ENCODE data around the gene SETBP1. TPM values are rescaled to one million over a fixed set of nuclear protein-coding genes. Genes with fewer than 3 reads are reported as not detected.

Gene SETBP1
- total and polyA plus RNA-seq, 2 of the 4 experiments (the other 2 are of a cell fraction) = 0.19 to 0.36 TPM

- dilution Hi-C loops (cut with HindIII; ENCODE audit: low sequenced_read_pairs, unreplicated experiment) = no loop called here
- no peak for ATAC-seq (ENCODE audit: low read depth)
Measured at GRCh38 chr18:44968336-44968735, 287.6 kb downstream of the SETBP1 start.

More at GRCh38 chr18:44968336-44968735, 287.6 kb downstream of the SETBP1 start:
- DNase-seq = no peak
- no peaks in the 10 kb centered on the region for H3K9me3 ChIP-seq (ENCODE audit: control insufficient read depth, insufficient read depth, low read length)
- no peak overlapping the region for H2BK5ac ChIP-seq (ENCODE audit: low read depth, low read length, poor library complexity, severe bottlenecking)
- intact Hi-C loops (cut with micrococcal nuclease) (no loop called here), in situ Hi-C loops (cut with MboI; ENCODE audit: low sequenced_read_pairs) (no loop called here)
- TF ChIP-seq RFX5 (IDR thresholded peaks at IDR 0.05; ENCODE audit: low read depth, low read length) (no peak), CTCF (conservative IDR thresholded peaks at IDR 0.05; ENCODE audit: low read depth, low read length) (no peak)
- H3K14ac ChIP-seq (replicated peaks; ENCODE audit: low read depth, low read length) = no peak overlapping the region
- H3K36me3 ChIP-seq (ENCODE audit: control insufficient read depth, insufficient read depth, low read length) = no peaks in the 10 kb centered on the region
- no peak overlapping the region for H2AK5ac ChIP-seq (ENCODE audit: low read depth, low read length)
- H2AK9ac ChIP-seq (replicated peaks; ENCODE audit: low read depth, low read length, poor library complexity) = no peak overlapping the region
- H3K56ac ChIP-seq (ENCODE audit: extremely low read depth, insufficient read depth, low read length) = no peak overlapping the region
- H2BK120ac ChIP-seq (ENCODE audit: low read depth, low read length) = no peak overlapping the region
- no peak overlapping the region for H2AFZ ChIP-seq (replicated peaks; ENCODE audit: low read length, poor library complexity)
- H3K27ac ChIP-seq (ENCODE audit: insufficient read depth, low read length) = no peak overlapping the region
- H3K4me1 ChIP-seq (ENCODE audit: control insufficient read depth, insufficient read depth, low read length) = no peaks in the 10 kb centered on the region
- ChIA-PET CTCF (no interaction called here), POLR2A (ENCODE audit: unreplicated experiment) (no interaction called here)
- H3K18ac ChIP-seq (ENCODE audit: low read depth, low read length) = no peak overlapping the region
- no peak overlapping the region for H4K5ac ChIP-seq (ENCODE audit: low read depth, low read length)
- H3K4me3 ChIP-seq (ENCODE audit: insufficient read depth, low read depth, low read length) = no peak overlapping the region
- H2BK15ac ChIP-seq (ENCODE audit: low read depth, low read length) = no peak overlapping the region
- no peak overlapping the region for H3K9ac ChIP-seq (ENCODE audit: low read depth, low read length)
- H3K27me3 ChIP-seq (ENCODE audit: control insufficient read depth, insufficient read depth, low read length) = no peaks in the 10 kb centered on the region
- H4K20me1 ChIP-seq (ENCODE audit: insufficient read depth, low read length) = no peaks in the 10 kb centered on the region
- no peak overlapping the region for H2BK20ac ChIP-seq (ENCODE audit: low read depth, low read length)
- WGBS, 2 experiments (ENCODE audit: extremely low coverage in 2 of 2, insufficient read length in 1 of 2) = no CpG with 5 or more reads among the region's 2 CpGs
- no peak overlapping the region for H3K4ac ChIP-seq (ENCODE audit: low read depth, low read length)
- no peak overlapping the region for H3K23ac ChIP-seq (ENCODE audit: low read depth, low read length)
- no TSS peak for BruUV-seq (replicated peaks)
- no peak overlapping the region for H4K91ac ChIP-seq (ENCODE audit: insufficient read depth, low read depth, low read length)
- H3K4me2 ChIP-seq (ENCODE audit: low read depth, low read length) = no peak overlapping the region
- no peaks in the 10 kb centered on the region for H3K79me1 ChIP-seq (ENCODE audit: low read depth in 1 of 2, low read length in 2 of 2)
- no peaks in the 10 kb centered on the region for H3K9me1 ChIP-seq (ENCODE audit: insufficient read depth, low read length)
- H4K8ac ChIP-seq (ENCODE audit: low read depth in 2 of 2, low read length in 2 of 2) = no peak overlapping the region

Data from IMR-90 (cell line).